SU-DHL-6 (cell line): ENCODE data around the gene ZNF512B.
"Not testable (repeated sequence)": the region's sequence is repeated elsewhere in the genome, so short reads cannot be mapped to it uniquely, and the experiment has no call there.

ENCODE experiments used
- CTCF ChIP-seq: fragments of 200-600 bp; sonication (generic); IDR thresholded peaks from one replicate; pipeline ENCODE4 v1.5.1; 2017; ENCODE audit warnings: antibody characterized with exemption, mild to moderate bottlenecking, low read length, moderate library complexity; ENCODE audit not compliant: insufficient read depth, poor library complexity, severe bottlenecking
- EZH2phosphoT487 ChIP-seq: fragments of 200-600 bp; sonication (generic), shearing (Covaris generic); conservative IDR thresholded peaks from 2 replicates; pipeline ENCODE4 v1.6.1; 2018; ENCODE audit warnings: mild to moderate bottlenecking, antibody characterized with exemption, low read length, moderate library complexity, mixed read lengths

GRCh38 chr20:63960654-63961621, 8.8 kb downstream of the ZNF512B start:
- not testable (repeated sequence) for TF ChIP-seq CTCF, EZH2phosphoT487
